Stimulated activated CD8-positive, alpha-beta memory T cell treated with anti-CD3 and anti-CD28 coated beads, Interleukin-7, amount 100 ng/mL, for 48 hours (primary cell): ENCODE measurements around the gene ANKRD11.
"Not testable (repeated sequence)": the region's sequence is repeated elsewhere in the genome, so short reads cannot be mapped to it uniquely, and the experiment has no call there.

Experiments used
- DNase-seq, 2 donors: peaks; one replicate each; pipeline ENCODE4 v3.0.0-alpha.2; 2020; ENCODE audit warnings: low read depth in 1 of 2; ENCODE audit errors: extremely low read depth in 1 of 2

ANKRD11 gene

DNA sequence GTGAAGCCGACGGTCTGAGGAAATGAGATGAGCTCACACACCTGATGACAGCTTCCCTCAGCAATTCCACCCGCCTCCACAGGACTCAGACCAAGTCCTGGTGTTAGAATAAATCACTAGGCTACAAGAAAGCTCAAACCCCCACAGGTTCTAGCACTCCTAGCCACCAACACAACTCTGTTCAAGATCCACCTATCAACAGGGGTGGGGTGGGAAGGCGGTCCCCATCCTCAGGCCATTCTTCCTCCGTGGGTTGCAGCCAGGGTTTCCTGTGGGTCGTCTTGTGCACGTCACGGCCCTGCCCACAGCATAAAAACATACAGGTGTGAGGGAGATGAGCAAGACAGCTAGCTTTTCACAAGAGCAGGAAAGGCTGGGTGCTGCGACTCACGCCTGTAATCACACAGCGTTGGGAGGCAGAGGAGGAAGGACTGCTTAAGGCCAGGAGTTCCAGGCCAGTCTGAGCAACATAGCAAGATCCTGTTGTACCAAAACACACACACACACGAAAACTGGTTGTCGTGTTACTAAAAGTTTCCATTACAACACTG lies 81.1 kb downstream of the ANKRD11 start:
- peak in 1 of 2 donors; percentile 66 for DNase-seq

DNA sequence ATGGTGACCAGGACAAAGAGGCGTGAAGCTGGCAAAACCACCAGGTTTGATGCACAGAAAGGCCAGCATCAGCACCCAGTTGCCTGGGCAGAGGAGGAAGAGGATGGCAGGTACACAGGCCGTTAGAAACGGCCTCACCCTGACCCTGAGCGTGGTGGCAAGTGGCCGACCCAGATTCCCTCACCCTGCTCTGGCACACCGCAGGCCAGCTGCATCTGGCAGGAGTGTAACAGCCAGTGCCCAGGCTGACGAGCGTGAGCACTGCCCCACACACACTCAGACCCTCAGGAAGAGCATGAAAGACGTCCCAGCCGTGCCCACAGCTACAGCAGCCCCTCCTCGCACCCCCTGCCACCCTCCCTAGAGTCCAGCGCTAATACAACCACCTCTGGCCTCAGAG lies 82.0 kb downstream of the ANKRD11 start:
- no peak for DNase-seq

DNA sequence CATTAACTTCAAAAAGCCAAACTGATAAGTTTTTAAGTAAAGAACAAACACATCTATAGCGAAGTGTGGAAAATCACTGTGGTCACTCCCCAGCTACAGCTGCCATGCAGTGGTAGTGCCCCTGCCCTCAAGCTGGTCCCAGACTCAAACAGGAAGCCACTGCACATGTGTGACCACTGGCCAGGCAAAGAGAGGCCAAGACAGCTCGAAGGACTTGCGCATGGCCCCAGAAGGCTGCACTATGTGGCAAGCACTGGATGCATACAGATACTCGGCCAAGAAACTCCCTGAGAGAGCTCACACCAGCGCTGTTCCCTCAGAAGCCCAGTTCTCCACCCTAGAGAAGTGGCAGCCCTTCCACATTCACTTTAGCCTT lies 82.4 kb downstream of the ANKRD11 start:
- DNase-seq = no peak

DNA sequence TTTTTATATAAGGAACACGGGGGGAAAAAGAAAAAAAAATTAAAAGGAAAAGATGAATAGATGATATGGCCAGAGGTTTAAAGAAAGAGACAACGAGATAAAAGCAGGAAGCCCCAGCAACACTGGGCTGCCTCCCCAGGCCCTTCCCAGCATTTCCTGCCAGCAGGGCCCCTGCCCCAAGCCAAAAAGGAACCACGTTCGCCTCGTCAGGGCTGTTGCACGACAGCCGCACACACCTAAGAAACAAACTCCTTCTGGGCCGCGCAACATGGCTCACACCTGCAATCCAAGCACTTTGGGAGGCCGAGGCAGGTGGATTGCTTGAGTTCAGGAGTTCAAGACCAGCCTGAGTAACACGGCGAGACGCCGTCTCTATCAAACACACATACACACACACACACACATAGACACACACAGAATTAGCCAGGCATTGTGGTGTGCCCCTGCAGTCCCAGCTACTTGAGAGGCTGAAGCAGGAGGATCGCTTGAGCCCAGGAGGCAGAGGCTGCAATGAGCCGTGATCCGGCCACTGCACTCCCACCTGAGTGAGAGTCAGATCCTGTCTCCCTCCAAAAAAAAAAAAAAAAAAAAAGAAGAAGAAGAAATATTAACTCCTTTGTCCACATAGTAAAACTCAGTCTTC lies 83.0 kb downstream of the ANKRD11 start:
- no peak for DNase-seq

DNA sequence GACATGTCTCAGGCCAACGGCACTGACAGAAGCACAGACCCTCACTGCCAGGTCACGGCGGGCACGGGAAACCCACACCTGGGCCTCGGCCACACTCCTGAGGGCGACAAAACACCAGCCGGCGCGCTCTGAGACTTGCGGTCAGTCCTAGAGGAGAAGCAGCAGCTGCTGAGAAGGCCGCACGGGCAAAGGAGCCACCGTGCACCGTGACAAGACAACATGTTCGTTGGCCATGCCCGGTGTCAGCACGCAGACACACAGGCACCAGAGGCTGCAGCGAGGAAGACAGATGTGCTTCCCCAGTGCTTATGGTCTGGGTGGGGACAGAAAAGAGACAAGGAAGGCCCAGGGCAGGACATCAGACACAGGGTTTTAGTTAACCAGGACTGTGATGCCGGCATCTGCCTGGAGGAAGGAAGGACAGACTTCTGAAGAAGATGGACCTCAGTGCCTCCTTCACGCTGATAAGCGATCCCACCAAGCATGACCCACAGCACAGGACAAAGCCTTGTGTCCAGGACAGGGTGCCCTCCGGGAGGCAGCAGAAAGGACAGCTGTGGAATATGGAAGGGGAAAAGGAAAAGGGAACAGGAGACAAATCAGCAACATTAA lies 84.0 kb downstream of the ANKRD11 start:
- no peak for DNase-seq

DNA sequence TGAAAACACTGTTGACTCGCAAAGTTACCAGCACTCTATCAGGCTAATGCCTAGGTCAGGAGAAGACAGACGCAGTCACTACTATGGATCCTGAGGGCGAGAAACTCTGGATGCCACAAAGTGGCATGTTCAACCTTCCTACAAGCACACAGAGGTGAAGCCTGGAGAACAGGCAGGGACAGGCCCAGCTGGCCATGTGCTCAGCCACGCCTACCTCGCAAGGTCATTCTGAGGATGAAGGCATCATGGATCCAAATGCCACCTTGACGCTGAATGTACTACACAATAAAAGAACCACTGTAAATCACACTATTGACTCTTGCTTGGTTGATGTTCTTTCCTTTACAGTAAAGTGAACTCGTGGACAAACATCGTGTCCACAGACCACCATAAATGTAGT lies 85.8 kb downstream of the ANKRD11 start:
- DNase-seq = no peak

DNA sequence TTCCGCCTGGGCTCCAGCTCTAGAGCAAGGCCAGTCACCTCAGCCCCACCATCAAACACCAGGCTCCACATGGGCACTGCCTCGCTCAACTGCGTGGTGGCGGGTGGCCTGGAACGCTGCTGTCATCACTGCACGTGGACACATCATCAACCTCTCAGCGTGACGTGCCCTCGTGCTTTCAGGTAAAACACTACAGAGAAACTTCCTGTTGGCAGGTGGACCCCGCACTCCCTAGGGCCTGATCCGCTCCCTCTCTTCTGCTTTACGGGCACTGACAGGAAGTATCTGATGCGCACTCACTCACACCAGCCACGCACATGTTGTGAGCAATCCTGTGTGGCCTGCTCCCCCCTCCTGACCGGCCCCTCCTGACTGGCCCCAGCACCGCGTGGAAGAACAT lies 87.4 kb downstream of the ANKRD11 start:
- no peak for DNase-seq

DNA sequence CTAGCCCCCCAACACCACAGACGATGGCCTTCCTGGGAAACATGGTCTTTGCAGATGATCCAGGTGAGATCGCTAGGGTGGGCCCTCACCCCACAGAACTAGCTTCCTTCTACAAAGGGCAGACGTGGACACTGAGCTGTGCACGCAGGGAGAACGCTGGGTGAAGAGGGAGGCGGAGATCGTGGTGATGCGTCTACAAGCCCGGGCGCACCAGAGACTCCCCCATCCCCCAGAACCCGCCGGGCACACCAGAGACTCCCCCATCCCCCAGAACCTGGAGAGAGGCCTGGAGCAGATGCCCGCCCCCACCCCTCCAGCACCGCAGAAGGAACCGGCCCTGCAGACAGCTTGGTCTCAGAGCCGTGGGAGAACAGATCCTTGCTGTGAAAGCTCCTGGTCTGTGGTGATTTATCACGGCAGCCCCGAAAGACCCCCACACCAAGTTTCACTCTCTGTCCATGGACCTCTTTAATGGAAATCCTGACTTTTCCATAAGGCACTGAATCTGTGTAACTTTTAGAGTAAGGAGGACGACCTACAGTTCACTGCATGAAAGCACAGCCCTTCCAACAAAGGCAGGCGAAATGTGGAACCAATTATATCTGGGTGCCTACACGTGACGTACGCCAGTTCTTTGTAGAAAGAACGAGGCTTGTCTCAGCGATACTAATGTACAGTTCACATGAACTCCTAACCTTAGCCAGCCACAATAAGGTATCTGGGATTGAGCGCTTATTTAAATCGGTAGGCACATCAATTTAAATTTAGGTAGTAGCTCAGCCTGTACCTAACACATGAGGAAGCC lies 88.5 kb downstream of the ANKRD11 start:
- DNase-seq = no peak

DNA sequence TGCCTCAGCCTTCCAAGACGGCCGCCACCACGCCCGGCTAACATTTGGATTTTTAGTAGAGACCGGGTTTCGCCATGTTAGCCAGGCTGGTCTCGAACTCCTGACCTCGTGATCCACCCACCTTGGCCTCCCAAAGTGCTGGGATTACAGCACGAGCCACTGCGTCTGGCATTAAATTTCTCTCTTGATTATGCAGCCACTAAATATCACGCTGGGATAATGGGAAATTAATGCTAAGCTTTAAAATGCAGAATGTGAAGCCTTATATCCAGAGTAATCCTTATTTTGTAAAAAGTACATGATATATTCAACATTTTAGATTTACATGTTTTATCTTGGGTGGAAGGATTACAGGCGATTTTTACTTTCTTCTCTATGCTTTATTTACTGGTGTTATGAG lies 89.2 kb downstream of the ANKRD11 start:
- no peak for DNase-seq

DNA sequence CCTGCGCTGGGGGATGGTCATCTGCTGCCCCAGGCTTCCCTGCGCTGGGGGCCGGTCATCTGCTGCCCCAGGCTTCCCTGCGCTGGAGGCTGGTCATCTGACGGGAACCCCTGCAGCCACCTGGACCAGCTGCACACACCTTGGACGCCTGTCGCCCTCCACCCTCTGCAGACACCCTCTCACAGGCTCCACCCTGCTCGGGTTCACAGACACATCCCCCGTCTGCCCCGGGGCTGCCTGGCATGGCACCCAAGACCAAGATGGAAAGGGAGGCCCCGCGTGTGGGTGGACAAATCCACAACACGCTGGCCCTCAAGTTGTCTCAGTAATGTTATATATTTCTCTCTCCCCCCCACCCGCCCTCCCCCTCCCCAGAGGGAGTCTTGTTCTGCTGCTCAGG lies 89.6 kb downstream of the ANKRD11 start:
- DNase-seq = no peak

DNA sequence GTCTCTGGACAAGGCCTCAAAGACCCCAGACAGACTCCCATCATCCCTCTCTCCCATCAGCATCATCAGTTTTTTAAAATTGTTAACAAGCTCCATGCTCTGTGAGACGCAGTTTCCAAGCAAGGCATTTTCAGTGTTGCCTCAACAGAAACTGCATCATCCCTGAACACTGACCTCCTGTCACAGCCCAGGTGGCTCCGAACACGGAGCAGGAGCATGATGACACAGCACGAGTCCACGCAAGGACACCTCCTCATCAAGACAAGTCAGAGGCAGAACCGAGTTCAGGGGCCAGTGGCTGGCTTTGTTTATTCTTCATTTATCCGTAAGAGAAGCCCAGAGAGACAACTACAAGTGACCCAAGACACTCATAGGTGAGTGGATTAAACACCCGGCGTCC lies 91.4 kb downstream of the ANKRD11 start:
- DNase-seq = no peak

DNA sequence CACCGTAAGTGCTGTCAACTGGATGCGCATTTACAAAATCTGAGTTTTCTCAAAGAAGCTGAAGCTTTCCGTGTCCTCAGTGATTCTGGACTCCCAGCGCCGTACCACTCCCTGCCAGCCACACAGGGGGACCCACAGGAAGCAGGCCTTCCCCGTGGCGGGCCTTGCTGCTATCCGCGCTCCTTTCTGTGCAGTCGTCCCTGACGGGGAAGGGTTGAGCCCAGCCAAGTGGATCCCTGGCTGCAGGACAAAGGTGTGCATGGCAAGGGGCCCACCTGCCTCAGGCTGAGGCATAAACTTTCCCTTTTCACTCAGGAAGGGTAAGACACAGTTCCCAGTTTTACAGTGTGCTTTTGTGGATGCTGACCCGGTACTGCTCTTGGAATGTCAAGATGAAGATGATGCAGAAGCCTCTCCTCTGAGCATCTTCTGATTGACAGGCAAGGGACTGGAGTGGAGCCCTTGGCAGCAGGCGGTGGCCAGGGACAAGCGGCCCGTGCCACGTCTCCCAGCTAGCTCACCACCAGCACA lies 93.0 kb downstream of the ANKRD11 start:
- no peak for DNase-seq

DNA sequence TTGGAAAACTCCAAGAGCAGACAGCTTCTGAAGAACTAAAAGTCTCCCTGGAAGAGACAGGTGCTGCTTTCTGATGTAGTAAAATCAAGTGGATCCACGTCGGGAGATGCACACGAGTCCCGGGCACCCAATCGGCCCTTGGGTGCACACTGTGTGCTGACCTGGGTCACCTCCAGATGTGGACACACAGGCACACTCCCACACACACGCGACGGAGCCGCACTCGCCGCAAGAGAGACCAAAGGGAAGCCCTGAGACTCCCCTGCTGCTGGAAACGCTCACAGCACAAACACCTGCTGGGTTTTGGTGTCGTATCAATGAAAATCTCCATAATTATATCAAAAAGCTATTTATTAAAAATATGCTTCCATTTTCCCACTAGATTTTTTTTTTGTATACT lies 94.2 kb downstream of the ANKRD11 start:
- no peak for DNase-seq

DNA sequence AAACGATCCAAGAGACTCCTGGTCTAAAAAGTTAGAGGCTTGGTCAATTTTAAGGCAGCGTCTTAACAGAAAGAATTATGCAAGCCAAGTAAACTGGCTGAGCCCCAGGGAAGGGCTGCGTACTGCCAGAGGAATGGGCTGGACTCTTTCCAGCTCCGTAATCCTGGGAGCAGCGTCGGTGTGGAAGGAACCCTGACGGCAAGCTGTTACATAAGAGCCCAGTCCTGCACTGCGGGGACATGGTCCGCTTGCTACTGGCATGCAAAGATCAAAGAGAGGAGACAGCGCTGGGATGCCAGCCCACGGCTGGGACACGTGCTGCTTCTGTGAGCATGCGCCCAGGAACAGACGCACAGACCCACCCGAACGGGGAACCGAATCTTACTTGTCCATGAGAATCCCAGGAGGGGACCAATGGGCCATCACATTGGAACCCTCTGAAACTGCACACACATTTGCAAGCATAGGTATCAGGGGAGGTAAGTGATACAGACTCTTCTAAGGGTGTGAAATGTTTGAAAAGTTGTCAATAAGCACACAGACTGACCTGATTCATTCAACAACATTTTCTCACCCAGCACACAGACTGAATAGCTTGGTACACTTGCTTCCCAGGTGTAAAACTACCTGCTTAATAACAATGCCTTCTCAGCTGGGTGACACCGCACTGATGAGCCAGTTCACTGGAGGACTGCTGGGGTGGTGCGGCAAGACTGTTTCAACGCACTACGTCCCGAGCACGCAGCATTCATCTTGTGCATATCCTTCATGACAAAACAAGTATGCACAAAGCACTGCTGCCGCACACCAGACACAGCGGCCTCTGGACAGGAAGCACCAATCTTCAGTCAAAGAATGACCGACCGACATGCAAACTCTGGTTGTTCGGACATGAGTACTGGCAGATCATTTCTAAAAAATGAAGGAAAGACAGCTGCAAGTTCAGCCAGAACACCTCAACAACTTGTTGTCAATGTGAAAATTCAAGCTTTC lies 94.9 kb downstream of the ANKRD11 start:
- DNase-seq = no peak

DNA sequence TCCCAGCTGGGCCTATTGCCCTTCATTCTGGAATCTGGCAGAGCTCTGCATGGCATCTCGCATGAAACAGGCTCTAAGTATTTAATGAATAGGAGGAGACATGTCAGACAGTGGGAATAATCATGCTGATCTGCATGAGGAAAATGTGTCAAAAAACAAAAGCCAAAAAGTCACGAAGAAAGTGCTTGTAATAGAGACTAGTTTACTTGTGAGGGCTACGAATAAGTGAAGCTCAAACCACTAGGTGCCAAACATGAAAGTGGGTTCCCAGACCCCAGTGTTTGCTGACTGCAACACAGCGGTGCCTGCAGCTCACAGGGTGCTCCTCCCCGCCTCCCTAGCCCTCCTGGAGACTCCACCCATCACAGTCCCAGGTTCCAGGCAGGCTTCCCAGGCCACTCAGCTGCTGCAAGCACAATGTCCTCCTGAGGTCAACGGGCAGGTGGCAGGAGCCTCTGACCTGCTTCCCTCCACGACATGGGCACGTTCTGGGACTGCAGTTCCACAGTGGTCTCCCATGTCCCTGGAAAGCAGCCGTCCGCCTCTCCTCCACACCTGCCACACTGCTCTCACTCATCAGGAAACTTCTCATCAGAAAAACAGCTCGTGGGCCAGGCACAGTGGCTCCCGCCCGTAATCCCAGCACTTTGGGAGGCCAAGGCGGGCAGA lies 96.5 kb downstream of the ANKRD11 start:
- no peak for DNase-seq

DNA sequence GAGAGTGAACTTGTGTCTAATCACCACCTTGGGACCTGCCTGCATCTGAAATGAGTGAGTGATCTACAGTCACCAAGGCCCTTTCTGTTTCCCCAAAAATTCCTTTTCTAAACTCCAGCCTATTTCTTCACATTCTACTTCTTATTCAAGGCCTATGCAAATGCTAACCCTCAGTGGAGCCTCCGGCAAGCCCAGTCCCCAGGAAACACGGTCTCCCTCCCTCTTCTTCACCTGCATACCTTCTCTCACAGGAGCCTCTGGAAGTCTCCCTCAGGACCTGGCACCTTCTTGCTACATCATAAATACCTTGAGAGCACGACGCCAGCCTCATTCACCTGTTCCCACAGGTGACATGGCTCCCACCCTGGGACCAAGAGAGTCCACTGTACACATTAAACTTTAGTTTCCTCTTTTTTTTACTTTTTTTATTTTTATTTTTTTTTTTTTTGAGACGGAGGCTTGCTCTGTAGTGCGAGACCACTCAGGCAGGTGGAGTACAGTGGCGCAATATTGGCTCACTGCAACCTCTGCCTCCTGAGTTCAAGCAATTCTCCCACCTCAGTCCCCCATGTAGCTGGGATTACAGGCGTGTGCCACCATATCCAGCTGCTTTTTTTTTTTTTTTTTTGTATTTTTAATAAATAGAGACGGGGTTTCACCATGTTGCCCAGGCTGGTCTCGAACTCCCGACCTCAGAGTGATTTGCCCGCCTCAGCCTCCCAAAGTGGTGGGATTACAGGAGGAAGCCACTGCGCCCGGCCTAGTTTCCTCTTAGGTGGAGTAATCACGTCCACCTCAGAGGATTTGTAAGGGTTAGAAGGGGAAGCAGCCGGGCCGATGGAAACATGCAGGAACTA lies 97.3 kb downstream of the ANKRD11 start:
- DNase-seq = no peak

DNA sequence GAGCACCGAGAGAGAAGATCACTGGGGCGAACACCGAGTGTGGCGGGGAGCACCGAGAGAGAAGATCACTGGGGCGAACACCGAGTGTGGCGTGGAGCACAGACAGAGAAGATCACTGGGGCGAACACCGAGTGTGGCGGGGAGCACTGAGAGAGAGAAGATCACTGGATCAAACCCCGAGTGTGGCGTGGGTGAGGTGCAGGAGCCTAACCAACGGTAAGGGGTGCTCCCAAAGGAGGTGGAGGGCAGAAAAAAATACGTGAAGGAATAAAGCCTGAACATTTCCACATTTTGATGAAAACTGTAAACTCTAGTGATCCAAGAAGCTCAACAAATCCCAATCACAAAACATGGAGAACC lies 100.2 kb downstream of the ANKRD11 start:
- not testable (repeated sequence) for DNase-seq

DNA sequence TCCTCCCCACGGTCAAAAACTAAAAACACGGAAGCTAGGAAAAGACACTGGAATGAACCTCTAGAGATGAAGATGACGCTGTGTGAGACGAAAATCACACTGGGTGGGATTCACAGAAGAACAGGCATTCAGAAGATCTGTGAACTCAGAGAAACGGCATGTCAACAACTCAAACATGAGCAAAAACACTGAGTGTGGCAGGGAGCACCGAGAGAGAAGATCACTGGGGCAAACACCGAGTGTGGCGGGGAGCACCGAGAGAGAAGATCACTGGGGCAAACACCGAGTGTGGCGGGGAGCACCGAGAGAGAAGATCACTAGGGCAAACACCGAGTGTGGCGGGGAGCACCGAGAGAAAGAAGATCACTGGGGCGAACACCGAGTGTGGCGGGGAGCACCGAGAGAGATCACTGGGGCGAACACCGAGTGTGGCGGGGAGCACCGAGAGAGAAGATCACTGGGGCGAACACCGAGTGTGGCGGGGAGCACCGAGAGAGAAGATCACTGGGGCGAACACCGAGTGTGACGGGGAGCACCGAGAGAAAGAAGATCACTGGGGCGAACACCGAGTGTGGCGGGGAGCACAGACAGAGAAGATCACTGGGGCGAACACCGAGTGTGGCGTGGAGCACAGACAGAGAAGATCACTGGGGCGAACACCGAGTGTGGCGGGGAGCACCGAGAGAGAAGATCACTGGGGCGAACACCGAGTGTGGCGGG lies 100.7 kb downstream of the ANKRD11 start:
- DNase-seq = not testable (repeated sequence)
